BJ (cell line): ENCODE results near the gene SEMA3B. TPM values are rescaled to one million over a fixed set of nuclear protein-coding genes. Genes with fewer than 3 reads are reported as not detected.

Source experiments
- CTCF ChIA-PET: fragments of 350-600 bp; formaldehyde crosslinking; extraction: SDS; loops from one replicate; lab custom pipeline; 2021; ENCODE audit warnings: antibody characterized with exemption, inconsistent platforms; lab: Yijun Ruan, JAX
- POLR2A ChIA-PET: fragments of 300-600 bp; sonication (Branson Sonifier 250); formaldehyde crosslinking; extraction: SDS; loops from one replicate; lab custom pipeline; 2021; ENCODE audit warnings: antibody characterized with exemption; lab: Charles Lee
- DNase-seq: peaks from one replicate; pipeline ENCODE4 v3.0.0-alpha.2; 2011; ENCODE audit warnings: low read depth
- H3K27me3 ChIP-seq: 2 replicates; pipeline ENCODE4 v1.6.0; 2011; ENCODE audit warnings: low read length; ENCODE audit not compliant: control insufficient read depth, insufficient read depth
- H3K36me3 ChIP-seq: 2 replicates; pipeline ENCODE4 v1.5.1; 2011; ENCODE audit warnings: low read length; ENCODE audit not compliant: control insufficient read depth, insufficient read depth
- H3K4me3 ChIP-seq: 2 replicates; pipeline ENCODE4 v1.5.1; 2011; ENCODE audit warnings: low read depth, mild to moderate bottlenecking, control low read depth, low read length
- CTCF ChIP-seq: IDR thresholded peaks from 2 replicates; pipeline ENCODE4 v1.5.1; 2011; ENCODE audit warnings: low read depth, mild to moderate bottlenecking, control low read depth, inconsistent platforms, low read length, moderate library complexity; ENCODE audit not compliant: insufficient read depth
- polyA plus RNA-seq: library from polyadenylated mRNA; depleted of rRNA; stranded (reverse); fragments of >200 nt; gene quantifications from 2 replicates; pipeline ENCODE4 v1.2.3, GENCODE V29; 2011

SEMA3B gene
- polyA plus RNA-seq, 1 experiment, result 59.0 TPM

DNA sequence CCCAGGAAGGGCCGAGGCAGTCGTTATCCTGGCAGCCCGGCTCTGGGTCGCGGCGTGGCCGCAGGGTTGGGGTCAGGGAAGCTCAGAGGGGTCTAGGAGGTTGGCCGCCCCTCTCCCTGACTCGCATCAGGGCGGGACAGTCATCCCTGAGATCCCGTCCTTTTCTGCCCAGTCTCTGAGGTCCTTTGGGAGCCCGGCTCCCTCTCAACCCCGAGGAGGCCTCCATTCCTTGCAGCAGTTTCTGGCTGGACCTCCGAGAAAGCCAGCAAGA lies 53.1 kb downstream of the SEMA3B start:
- DNase-seq, result no peak
- POLR2A ChIA-PET, result no interaction called here
- CTCF ChIA-PET, result interaction anchor here (1.0 to 1.9 kb wide), 4 partner anchors 14 to 96 kb away, joined by 3 to 6 read pairs (median 4); no protein-coding TSS in a partner anchor
- H3K27me3 ChIP-seq, result no peaks in the 10 kb centered on the region
- TF ChIP-seq CTCF, result no peak
- H3K4me3 ChIP-seq, result no peak overlapping the region
- H3K36me3 ChIP-seq, result peaks cover 18% of the 10 kb centered on the region

- TF ChIP-seq CTCF, result no peak
- DNase-seq, result no peak
- H3K4me3 ChIP-seq, result peak within 1 kb of the TSS; percentile 53
- CTCF ChIA-PET, result interaction anchor here (0.9 to 3.0 kb wide), 12 partner anchors 7 to 220 kb away, joined by 3 to 20 read pairs (median 4); partner anchors contain the start of genes HYAL3, LSMEM2 and NAA80
- H3K27me3 ChIP-seq, result no peaks in the 10 kb centered on the region
- peaks cover 15% of the 10 kb centered on the region for H3K36me3 ChIP-seq
- POLR2A ChIA-PET, result no interaction called here
Observed at GRCh38 chr3:50322386-50323091, 53.6 kb downstream of the SEMA3B start, which contains the start of gene HYAL2. Gene HYAL2 (minus strand): TSS chr3:50322745. CDS start chr3:50320489, 2,256 bp downstream.

GRCh38 chr3:50323092-50323600 lies 54.2 kb downstream of the SEMA3B start:
- CTCF ChIA-PET, result interaction anchor here (0.5 to 3.0 kb wide), 14 partner anchors 8 to 518 kb away, joined by 3 to 20 read pairs (median 4); partner anchors contain the start of genes HYAL3, LSMEM2 and NAA80
- no peak for TF ChIP-seq CTCF

GRCh38 chr3:50323614-50324199 lies 54.8 kb downstream of the SEMA3B start:
- Histone ChIP-seq H3K27me3 (no peaks in the 10 kb centered on the region), H3K4me3 (no peak overlapping the region), H3K36me3 (peaks cover 8% of the 10 kb centered on the region)
- CTCF ChIA-PET, result interaction anchor here (0.5 to 3.0 kb wide), 27 partner anchors 8 to 518 kb away, joined by 3 to 32 read pairs (median 4); partner anchors contain the start of genes HYAL3, LSMEM2 and NAA80
- POLR2A ChIA-PET, result no interaction called here
- no peak for DNase-seq
- no peak for TF ChIP-seq CTCF

More at GRCh38 chr3:50323092-50323600, 54.2 kb downstream of the SEMA3B start:
- POLR2A ChIA-PET, result no interaction called here
- Histone ChIP-seq H3K36me3 (peaks cover 11% of the 10 kb centered on the region), H3K27me3 (no peaks in the 10 kb centered on the region), H3K4me3 (no peak overlapping the region)
- no peak for DNase-seq
